ENCODE results near the gene RASL11A.
"Not testable (repeated sequence)": the region's sequence is repeated elsewhere in the genome, so short reads cannot be mapped to it uniquely, and the experiment has no call there.

The RASL11A gene

GRCh38 chr13:27270594-27271520, at the start of gene RASL11A:
TSS of gene RASL11A (plus strand) at chr13:27270830. CDS start at chr13:27270945, 115 bp downstream.
- no peaks in the 10 kb centered on the region for H3K36me3 ChIP-seq (ENCODE audit: low read depth)
- DNase-seq (ENCODE audit: low spot score), result peak; percentile 71
- H3K9me3 ChIP-seq (ENCODE audit: severe bottlenecking), result no peaks in the 10 kb centered on the region
- peak within 1 kb of the TSS; percentile 55 for H3K4me3 ChIP-seq (ENCODE audit: severe bottlenecking)
- no peak within 1 kb of the TSS for H3K27ac ChIP-seq (ENCODE audit: poor library complexity, severe bottlenecking)
- ATAC-seq (ENCODE audit: low read depth), result peak; percentile 94
- H3K27me3 ChIP-seq (ENCODE audit: insufficient read depth, poor library complexity, severe bottlenecking), result no peaks in the 10 kb centered on the region
- no peaks in the 10 kb centered on the region for H3K4me1 ChIP-seq (ENCODE audit: insufficient read depth, poor library complexity, severe bottlenecking)
- peak; percentile 95 for TF ChIP-seq CTCF (IDR thresholded peaks at IDR 0.05; ENCODE audit: poor library complexity, severe bottlenecking)

GRCh38 chr13:27222100-27222499, 48.5 kb upstream of the RASL11A start:
- H3K27ac ChIP-seq (ENCODE audit: poor library complexity, severe bottlenecking); H3K27me3 ChIP-seq (ENCODE audit: insufficient read depth, poor library complexity, severe bottlenecking); ATAC-seq (ENCODE audit: low read depth): not testable (repeated sequence)

GRCh38 chr13:27226991-27227390, 43.6 kb upstream of the RASL11A start:
- no peak overlapping the region for H3K4me3 ChIP-seq (ENCODE audit: severe bottlenecking)
- DNase-seq (ENCODE audit: low spot score), result no peak
- no peak for TF ChIP-seq CTCF (IDR thresholded peaks at IDR 0.05; ENCODE audit: poor library complexity, severe bottlenecking)
- no peaks in the 10 kb centered on the region for H3K4me1 ChIP-seq (ENCODE audit: insufficient read depth, poor library complexity, severe bottlenecking)
- no peaks in the 10 kb centered on the region for H3K36me3 ChIP-seq (ENCODE audit: low read depth)
- no peak for ATAC-seq (ENCODE audit: low read depth)
- H3K9me3 ChIP-seq (ENCODE audit: severe bottlenecking), result no peaks in the 10 kb centered on the region
- H3K27me3 ChIP-seq (ENCODE audit: insufficient read depth, poor library complexity, severe bottlenecking), result no peaks in the 10 kb centered on the region
- H3K27ac ChIP-seq (ENCODE audit: poor library complexity, severe bottlenecking), result no peak overlapping the region

More at GRCh38 chr13:27222100-27222499, 48.5 kb upstream of the RASL11A start:
- not testable (repeated sequence) for H3K4me1 ChIP-seq (ENCODE audit: insufficient read depth, poor library complexity, severe bottlenecking); H3K4me3 ChIP-seq (ENCODE audit: severe bottlenecking); H3K9me3 ChIP-seq (ENCODE audit: severe bottlenecking); DNase-seq (ENCODE audit: low spot score); H3K36me3 ChIP-seq (ENCODE audit: low read depth)

- Histone ChIP-seq H3K27me3 (ENCODE audit: insufficient read depth, poor library complexity, severe bottlenecking) (no peaks in the 10 kb centered on the region), H3K4me1 (ENCODE audit: insufficient read depth, poor library complexity, severe bottlenecking) (no peaks in the 10 kb centered on the region), H3K9me3 (ENCODE audit: severe bottlenecking) (no peaks in the 10 kb centered on the region), H3K27ac (ENCODE audit: poor library complexity, severe bottlenecking) (no peak overlapping the region), H3K4me3 (ENCODE audit: severe bottlenecking) (no peak overlapping the region), H3K36me3 (ENCODE audit: low read depth) (no peaks in the 10 kb centered on the region)
- no peak for TF ChIP-seq CTCF (IDR thresholded peaks at IDR 0.05; ENCODE audit: poor library complexity, severe bottlenecking)
- no peak for DNase-seq (ENCODE audit: low spot score)
- no peak for ATAC-seq (ENCODE audit: low read depth)
These were observed 42.5 kb upstream of the RASL11A start for GRCh38 chr13:27228131-27228530.

GRCh38 chr13:27229642-27230041, 41.0 kb upstream of the RASL11A start:
- Histone ChIP-seq H3K9me3 (ENCODE audit: severe bottlenecking) (no peaks in the 10 kb centered on the region), H3K4me1 (ENCODE audit: insufficient read depth, poor library complexity, severe bottlenecking) (no peaks in the 10 kb centered on the region), H3K27me3 (ENCODE audit: insufficient read depth, poor library complexity, severe bottlenecking) (no peaks in the 10 kb centered on the region), H3K36me3 (ENCODE audit: low read depth) (no peaks in the 10 kb centered on the region), H3K4me3 (ENCODE audit: severe bottlenecking) (no peak overlapping the region), H3K27ac (ENCODE audit: poor library complexity, severe bottlenecking) (no peak overlapping the region)
- DNase-seq (ENCODE audit: low spot score) (no peak), ATAC-seq (ENCODE audit: low read depth) (no peak)
- no peak for TF ChIP-seq CTCF (IDR thresholded peaks at IDR 0.05; ENCODE audit: poor library complexity, severe bottlenecking)
